HepG2 (cell line): Measurements from ENCODE around the gene COASY. TPM values are rescaled to one million over a fixed set of nuclear protein-coding genes. Genes with fewer than 3 reads are reported as not detected.

Experiments used
- FOXC1 ChIP-seq: sonication (generic); formaldehyde crosslinking; IDR thresholded peaks from 2 replicates; pipeline ENCODE4 v1.8.0; 2022; ENCODE audit warnings: mild to moderate bottlenecking, missing genetic modification reagents, borderline replicate concordance
- FOXM1 ChIP-seq: sonication (generic); formaldehyde crosslinking; IDR thresholded peaks from 2 replicates; pipeline ENCODE4 v1.5.0; 2020; ENCODE audit warnings: missing genetic modification reagents
- JUN ChIP-seq: sonication (generic); formaldehyde crosslinking; IDR thresholded peaks from 2 replicates; pipeline ENCODE4 v1.4.0; 2020; ENCODE audit warnings: mild to moderate bottlenecking, missing genetic modification reagents
- MXI1 ChIP-seq: IDR thresholded peaks from 3 replicates; pipeline ENCODE4 v1.6.1; 2012; ENCODE audit warnings: low read depth, low read length, inconsistent platforms, borderline replicate concordance
- NFIB ChIP-seq: sonication (generic); formaldehyde crosslinking; IDR thresholded peaks from 2 replicates; pipeline ENCODE4 v1.9.0; 2021; ENCODE audit warnings: missing genetic modification reagents, mild to moderate bottlenecking, borderline replicate concordance
- POGZ ChIP-seq: sonication (generic); formaldehyde crosslinking; IDR thresholded peaks from 2 replicates; pipeline ENCODE4 v1.4.0; 2020; ENCODE audit warnings: mild to moderate bottlenecking, missing genetic modification reagents
- TBX3 ChIP-seq: fragments of 450-650 bp; IDR thresholded peaks from 2 replicates; pipeline ENCODE4 v1.6.1; 2017; ENCODE audit warnings: antibody characterized with exemption, mild to moderate bottlenecking, inconsistent platforms, borderline replicate concordance
- TOE1 ChIP-seq: sonication (generic); formaldehyde crosslinking; IDR thresholded peaks from 2 replicates; pipeline ENCODE4 v1.4.0; 2020; ENCODE audit warnings: mild to moderate bottlenecking, missing genetic modification reagents
- ZNF124 ChIP-seq: sonication (generic); formaldehyde crosslinking; IDR thresholded peaks from 2 replicates; pipeline ENCODE4 v1.4.0; 2020; ENCODE audit warnings: missing genetic modification reagents
- ZNF232 ChIP-seq: sonication (generic); formaldehyde crosslinking; IDR thresholded peaks from 2 replicates; pipeline ENCODE4 v1.4.0; 2020; ENCODE audit warnings: missing genetic modification reagents, borderline replicate concordance
- ZNF530 ChIP-seq: sonication (generic); formaldehyde crosslinking; IDR thresholded peaks from 2 replicates; pipeline ENCODE4 v1.5.0; 2020; ENCODE audit warnings: low read depth, mild to moderate bottlenecking, missing genetic modification reagents
- ZNF577 ChIP-seq: sonication (generic); formaldehyde crosslinking; IDR thresholded peaks from 2 replicates; pipeline ENCODE4 v1.4.0; 2020; ENCODE audit warnings: mild to moderate bottlenecking, low read depth, missing genetic modification reagents, borderline replicate concordance
- polyA plus RNA-seq, 8 experiments: library from polyadenylated mRNA; depleted of rRNA in 3 of 8; stranded (reverse) in 7 of 8; unstranded in 1 of 8; fragments of >200 nt; fragmentation: Illumina TruSeq in 4 of 8; extraction: Trizol in 4 of 8; gene quantifications; 2 replicates each; pipeline versions ENCODE4 v1.2.1 to v1.2.3, GENCODE V29; 2011 to 2016; ENCODE audit warnings: low read depth in 4 of 8, missing spikeins in 1 of 8, mixed read lengths in 1 of 8; ENCODE audit not compliant: insufficient read depth in 1 of 8
- total RNA-seq, 5 experiments: library from RNA; depleted of rRNA; stranded (reverse); fragments of >200 nt; fragmentation: Illumina TruSeq; extraction: Trizol; gene quantifications; 2 replicates each; pipeline ENCODE4 v1.2.3, GENCODE V29; 2016; ENCODE audit warnings: low read depth in 1 of 5
- TF ChIP-seq, protein P1 (sequence below), 2 experiments: sonication (generic) in 1 of 2; formaldehyde crosslinking in 1 of 2; IDR thresholded peaks; 2 replicates each; pipeline versions ENCODE4 v1.4.0 to v1.6.1; 2016 to 2020; ENCODE audit warnings: borderline replicate concordance in 1 of 2, low read depth in 1 of 2, mild to moderate bottlenecking in 1 of 2, missing genetic modification reagents in 1 of 2
- TF ChIP-seq, protein P2 (sequence below): sonication (generic); formaldehyde crosslinking; IDR thresholded peaks from 2 replicates; pipeline ENCODE4 v1.4.0; 2020; ENCODE audit warnings: missing genetic modification reagents
- TF ChIP-seq, protein P3 (sequence below): sonication (generic); formaldehyde crosslinking; IDR thresholded peaks from 2 replicates; pipeline ENCODE4 v1.5.0; 2020; ENCODE audit warnings: missing genetic modification reagents, mild to moderate bottlenecking, borderline replicate concordance
- TF ChIP-seq, protein P4 (sequence below): IDR thresholded peaks from 2 replicates; pipeline ENCODE4 v1.6.1; 2016; ENCODE audit warnings: missing biosample characterization, missing genetic modification reagents, low read depth

The COASY gene
- total and polyA plus RNA-seq, 2 of the 13 experiments (the other 11 are each of a cell fraction or from before 2014, with no cell fraction given) = 90.7 to 125 TPM

DNA sequence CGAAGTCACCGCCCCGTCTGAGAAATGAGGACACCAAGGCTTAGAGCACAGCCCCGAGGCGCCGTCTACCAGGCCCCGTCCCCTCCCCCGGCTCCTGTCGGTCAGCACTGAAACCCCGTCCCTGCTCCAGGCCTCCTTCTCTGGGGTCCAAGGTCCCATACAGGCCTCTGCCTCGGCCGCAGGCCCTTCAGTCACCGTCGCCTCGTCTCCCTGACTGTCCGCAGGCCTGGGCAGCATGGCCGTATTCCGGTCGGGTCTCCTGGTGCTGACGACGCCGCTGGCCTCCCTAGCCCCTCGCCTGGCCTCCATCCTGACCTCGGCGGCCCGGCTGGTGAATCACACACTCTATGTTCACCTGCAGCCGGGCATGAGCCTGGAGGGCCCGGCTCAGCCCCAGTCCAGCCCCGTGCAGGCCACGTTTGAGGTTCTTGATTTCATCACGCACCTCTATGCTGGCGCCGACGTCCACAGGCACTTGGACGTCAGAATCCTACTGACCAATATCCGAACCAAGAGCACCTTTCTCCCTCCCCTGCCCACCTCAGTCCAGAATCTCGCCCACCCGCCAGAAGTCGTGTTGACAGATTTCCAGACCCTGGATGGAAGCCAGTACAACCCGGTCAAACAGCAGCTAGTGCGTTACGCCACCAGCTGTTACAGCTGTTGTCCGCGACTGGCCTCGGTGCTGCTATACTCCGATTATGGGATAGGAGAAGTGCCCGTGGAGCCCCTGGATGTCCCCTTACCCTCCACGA, 617 bp downstream of the COASY start (continued):
- TF ChIP-seq FOXM1 (no peak), NFIB (CRISPR knock-in tag) (no peak), FOXC1 (CRISPR knock-in tag) (no peak; the same call in none of the 2 replicates), MXI1 (no peak), TBX3 (0 out of 2 replicates have a peak, but pooled peaks have one; percentile 10), ZNF232 (CRISPR knock-in tag) (peak; percentile 21; the same call in 1 of the 2 replicates), JUN (CRISPR knock-in tag) (peak; percentile 32; the same call in 1 of the 2 replicates), TOE1 (CRISPR knock-in tag) (no peak), ZNF530 (no peak), ZNF124 (CRISPR knock-in tag) (no peak), POGZ (CRISPR knock-in tag) (no peak; the same call in 1 of the 2 replicates), ZNF577 (peak; percentile 87; the same call in 1 of the 2 replicates)
- TF ChIP-seq, protein P1, sequence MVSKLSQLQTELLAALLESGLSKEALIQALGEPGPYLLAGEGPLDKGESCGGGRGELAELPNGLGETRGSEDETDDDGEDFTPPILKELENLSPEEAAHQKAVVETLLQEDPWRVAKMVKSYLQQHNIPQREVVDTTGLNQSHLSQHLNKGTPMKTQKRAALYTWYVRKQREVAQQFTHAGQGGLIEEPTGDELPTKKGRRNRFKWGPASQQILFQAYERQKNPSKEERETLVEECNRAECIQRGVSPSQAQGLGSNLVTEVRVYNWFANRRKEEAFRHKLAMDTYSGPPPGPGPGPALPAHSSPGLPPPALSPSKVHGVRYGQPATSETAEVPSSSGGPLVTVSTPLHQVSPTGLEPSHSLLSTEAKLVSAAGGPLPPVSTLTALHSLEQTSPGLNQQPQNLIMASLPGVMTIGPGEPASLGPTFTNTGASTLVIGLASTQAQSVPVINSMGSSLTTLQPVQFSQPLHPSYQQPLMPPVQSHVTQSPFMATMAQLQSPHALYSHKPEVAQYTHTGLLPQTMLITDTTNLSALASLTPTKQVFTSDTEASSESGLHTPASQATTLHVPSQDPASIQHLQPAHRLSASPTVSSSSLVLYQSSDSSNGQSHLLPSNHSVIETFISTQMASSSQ (IDR thresholded peaks at IDR 0.05; ENCODE audit: low read depth) = no peak
- TF ChIP-seq, protein P1 (CRISPR knock-in tag; IDR thresholded peaks at IDR 0.05; ENCODE audit: borderline replicate concordance) = no peak; the same call in 1 of the 2 replicates
- TF ChIP-seq, protein P2, sequence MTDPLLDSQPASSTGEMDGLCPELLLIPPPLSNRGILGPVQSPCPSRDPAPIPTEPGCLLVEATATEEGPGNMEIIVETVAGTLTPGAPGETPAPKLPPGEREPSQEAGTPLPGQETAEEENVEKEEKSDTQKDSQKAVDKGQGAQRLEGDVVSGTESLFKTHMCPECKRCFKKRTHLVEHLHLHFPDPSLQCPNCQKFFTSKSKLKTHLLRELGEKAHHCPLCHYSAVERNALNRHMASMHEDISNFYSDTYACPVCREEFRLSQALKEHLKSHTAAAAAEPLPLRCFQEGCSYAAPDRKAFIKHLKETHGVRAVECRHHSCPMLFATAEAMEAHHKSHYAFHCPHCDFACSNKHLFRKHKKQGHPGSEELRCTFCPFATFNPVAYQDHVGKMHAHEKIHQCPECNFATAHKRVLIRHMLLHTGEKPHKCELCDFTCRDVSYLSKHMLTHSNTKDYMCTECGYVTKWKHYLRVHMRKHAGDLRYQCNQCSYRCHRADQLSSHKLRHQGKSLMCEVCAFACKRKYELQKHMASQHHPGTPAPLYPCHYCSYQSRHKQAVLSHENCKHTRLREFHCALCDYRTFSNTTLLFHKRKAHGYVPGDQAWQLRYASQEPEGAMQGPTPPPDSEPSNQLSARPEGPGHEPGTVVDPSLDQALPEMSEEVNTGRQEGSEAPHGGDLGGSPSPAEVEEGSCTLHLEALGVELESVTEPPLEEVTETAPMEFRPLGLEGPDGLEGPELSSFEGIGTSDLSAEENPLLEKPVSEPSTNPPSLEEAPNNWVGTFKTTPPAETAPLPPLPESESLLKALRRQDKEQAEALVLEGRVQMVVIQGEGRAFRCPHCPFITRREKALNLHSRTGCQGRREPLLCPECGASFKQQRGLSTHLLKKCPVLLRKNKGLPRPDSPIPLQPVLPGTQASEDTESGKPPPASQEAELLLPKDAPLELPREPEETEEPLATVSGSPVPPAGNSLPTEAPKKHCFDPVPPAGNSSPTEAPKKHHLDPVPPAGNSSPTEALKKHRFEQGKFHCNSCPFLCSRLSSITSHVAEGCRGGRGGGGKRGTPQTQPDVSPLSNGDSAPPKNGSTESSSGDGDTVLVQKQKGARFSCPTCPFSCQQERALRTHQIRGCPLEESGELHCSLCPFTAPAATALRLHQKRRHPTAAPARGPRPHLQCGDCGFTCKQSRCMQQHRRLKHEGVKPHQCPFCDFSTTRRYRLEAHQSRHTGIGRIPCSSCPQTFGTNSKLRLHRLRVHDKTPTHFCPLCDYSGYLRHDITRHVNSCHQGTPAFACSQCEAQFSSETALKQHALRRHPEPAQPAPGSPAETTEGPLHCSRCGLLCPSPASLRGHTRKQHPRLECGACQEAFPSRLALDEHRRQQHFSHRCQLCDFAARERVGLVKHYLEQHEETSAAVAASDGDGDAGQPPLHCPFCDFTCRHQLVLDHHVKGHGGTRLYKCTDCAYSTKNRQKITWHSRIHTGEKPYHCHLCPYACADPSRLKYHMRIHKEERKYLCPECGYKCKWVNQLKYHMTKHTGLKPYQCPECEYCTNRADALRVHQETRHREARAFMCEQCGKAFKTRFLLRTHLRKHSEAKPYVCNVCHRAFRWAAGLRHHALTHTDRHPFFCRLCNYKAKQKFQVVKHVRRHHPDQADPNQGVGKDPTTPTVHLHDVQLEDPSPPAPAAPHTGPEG (CRISPR knock-in tag) = no peak
- TF ChIP-seq, protein P3, sequence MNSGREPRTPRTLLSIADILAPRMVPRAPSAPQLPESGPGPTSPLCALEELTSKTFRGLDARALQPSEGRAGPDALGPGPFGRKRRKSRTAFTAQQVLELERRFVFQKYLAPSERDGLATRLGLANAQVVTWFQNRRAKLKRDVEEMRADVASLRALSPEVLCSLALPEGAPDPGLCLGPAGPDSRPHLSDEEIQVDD = no peak
- TF ChIP-seq, protein P4, sequence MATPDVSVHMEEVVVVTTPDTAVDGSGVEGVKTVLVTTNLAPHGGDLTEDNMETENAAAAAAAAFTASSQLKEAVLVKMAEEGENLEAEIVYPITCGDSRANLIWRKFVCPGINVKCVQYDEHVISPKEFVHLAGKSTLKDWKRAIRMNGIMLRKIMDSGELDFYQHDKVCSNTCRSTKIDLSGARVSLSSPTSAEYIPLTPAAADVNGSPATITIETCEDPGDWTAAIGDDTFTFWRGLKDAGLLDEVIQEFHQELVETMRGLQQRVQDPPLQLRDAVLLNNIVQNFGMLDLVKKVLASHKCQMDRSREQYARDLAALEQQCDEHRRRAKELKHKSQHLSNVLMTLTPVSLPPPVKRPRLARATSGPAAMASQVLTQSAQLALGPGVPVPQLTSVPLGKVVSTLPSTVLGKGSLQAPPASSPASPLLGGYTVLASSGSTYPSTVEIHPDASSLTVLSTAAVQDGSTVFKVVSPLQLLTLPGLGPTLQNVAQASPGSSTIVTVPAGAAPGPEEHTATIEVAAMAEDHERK (CRISPR knock-in tag) = no peak
